GM19240 (cell line): ENCODE measurements around the gene HJURP.

Experiments
- DNase-seq: peaks from one replicate; pipeline ENCODE4 v3.0.0; 2011; ENCODE audit warnings: low spot score; ENCODE audit not compliant: insufficient read length

HJURP gene

DNA sequence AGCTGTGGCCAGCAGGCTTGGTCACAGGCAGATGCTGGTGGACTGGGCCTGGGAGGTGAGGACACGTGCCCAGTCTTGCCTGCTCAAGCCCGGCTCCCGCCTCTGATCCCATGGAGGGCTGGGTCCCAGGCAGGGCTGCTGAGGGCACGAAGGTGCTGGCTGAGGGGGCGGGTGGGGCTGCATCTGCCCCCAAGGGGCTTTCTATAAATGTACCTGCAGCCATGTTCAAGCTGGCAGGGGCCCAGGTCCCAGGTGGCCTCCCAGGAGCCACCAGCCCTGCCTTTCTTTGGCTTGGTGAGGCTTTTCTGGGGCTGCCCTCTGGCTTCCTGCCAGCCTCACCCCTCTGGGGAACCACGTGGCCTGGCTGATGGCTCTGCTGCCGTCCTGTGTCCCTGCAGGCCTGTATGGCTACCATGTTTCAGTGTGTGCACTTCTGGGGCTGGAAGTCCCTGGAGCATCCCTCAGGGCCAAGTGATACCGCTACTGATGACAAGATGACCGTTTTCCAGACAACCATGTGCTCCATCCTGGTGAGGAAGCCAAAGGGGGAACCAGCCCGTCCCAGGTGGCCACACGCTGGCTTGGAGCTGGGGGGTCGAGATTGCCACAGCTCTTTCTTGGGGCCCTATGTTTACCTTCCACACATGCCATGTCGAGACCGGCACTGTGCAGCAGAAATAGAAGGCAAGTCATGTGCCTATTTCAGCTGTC, 23.2 kb downstream of the HJURP start:
- no peak for DNase-seq

DNA sequence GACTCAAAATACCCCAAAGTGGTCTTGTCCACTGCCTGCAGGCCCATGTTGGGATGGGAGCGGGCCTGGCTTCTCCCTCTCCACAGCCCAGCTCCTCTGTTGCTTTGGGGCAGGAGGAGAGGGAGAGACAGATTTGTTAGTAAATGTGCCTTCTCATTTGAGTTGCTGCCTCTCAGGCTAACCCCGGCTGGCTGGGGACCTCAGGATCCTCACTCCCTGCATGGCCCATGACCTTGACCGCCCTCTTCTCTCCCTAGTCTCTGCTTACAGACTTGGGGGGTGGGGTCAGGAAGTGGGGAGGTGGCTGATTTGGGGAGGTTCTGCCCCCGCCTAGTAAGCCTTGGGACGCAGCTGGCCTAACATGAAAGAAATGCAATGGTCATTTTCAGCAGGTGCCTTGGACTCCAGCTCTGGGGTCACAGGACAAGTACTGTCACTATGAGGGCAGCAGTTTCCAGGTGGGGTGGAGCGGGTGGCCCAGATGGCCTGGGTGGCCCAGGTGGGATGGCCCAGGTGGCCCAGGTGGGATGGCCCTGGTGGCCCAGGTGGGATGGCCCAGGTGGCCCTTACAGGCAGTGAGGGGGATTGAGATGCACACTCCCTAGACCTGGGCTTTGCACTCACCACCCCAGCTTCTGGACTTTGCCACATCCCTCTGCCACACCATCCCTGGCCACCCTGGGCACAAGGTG, 24.1 kb downstream of the HJURP start:
- no peak for DNase-seq

DNA sequence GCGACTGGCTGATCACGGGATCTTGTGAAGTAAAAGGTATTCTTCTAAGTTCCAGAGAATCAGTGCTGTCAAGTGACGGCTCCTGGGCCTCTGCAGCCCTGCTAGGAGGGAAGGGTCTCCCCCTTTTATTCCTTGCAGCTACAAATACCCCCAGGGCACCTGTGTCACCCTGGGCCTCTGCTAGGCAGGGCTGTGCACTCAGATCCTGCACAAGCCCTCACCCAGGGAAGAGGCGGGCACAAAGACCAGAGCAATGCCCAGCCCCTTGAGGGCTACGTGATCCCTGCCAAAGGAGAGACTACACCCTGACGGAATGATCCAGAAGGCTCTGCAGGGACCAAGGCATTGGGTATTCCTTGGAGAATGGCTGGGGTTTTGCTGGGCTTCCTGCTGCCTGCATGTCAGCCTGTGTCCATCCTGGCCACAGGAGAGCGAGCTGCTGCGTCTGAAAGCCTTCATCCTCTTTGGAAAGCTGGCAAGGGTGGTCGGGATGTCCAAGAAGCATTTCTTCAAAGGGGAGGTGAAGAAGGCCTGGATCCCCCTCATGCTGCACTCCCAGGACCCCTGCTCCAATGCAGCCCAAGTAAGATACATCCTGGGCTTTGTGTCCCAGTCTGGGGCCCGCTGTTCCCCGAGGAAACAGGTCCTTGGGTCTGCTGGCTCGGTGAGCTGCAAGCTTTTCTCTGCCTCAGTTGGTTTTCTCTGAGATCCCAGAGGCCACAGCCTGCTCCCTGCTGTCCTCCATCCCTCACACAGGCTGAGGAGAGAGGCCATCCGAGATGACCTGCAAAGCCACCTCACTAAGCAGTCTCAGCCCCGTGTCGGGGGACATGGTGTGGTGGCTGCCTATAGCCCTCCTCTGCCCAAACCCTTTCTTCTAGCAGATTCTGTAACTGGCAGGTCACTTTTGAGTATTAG, 24.9 kb downstream of the HJURP start:
- DNase-seq, result no peak

DNA sequence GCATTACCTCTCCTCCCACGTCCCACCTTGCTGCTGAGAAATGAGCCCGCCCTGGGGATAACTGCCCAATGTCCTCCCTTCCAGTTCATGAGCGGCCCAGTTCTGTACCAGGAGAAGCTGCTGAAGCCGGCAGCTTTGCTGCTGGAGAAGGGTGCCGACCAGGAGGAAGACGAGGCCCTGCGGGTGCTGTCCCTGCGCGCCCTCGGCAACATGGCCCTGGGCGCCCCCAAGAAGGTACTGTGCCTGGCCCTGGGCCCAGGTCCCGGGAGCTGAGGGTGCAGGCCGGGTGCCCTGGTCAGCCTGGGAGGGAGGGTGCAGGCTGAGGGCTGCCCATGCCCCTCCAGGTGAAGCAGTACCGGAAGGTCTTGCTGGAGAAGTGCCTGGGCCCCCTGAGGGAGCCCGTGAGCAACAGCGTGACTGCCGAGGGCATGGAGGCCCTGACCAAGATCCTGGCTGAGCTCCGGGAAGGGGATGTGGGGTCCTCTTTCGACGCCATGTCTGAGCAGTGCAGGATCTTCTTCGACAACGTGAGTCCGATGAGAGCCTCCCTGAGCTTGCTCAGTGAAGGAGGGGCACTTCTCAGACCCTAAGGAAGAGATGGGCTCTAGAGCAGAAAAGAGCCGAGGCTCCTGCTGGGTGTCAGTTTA, 25.7 kb downstream of the HJURP start:
- no peak for DNase-seq

DNA sequence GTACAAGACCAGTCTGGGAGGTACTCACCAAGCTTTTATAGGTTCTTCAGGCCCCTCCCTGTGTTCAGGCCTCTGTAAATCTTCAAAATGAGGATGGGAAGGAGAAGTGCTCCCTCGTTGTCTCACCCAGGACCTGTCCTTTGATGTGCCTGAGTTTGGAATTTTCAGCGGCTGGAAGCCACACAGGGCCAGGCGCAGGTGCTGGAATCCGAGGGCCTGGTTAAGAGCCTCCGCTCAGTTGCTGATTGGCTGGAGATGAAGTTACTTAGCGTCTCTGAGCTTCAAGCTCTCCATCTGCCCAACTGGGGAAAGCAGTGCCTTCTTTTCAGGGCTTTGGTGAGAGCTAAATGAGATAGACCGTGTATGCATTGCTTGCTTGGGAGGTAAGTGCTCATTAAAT, 30.0 kb downstream of the HJURP start:
- DNase-seq, result no peak

DNA sequence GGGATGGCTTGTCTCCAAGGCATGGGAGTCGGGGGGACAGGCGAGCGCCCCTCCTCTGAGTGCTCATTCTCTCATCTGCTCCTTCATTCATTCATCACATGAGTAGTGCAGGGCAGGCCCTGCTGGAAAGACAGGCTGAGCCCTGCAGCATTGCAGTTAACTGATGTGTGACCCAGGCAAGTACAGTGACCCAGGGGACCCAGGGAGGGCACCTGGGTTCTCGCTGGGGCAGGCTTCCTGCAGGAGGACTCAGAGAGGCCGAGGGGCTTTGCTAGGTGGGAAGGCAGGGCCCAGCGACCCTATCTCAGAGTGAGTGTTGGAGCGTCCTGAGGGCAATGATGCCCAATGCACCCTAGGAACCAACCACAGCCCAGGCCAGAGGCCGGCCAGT, 30.6 kb downstream of the HJURP start:
- DNase-seq, result no peak

DNA sequence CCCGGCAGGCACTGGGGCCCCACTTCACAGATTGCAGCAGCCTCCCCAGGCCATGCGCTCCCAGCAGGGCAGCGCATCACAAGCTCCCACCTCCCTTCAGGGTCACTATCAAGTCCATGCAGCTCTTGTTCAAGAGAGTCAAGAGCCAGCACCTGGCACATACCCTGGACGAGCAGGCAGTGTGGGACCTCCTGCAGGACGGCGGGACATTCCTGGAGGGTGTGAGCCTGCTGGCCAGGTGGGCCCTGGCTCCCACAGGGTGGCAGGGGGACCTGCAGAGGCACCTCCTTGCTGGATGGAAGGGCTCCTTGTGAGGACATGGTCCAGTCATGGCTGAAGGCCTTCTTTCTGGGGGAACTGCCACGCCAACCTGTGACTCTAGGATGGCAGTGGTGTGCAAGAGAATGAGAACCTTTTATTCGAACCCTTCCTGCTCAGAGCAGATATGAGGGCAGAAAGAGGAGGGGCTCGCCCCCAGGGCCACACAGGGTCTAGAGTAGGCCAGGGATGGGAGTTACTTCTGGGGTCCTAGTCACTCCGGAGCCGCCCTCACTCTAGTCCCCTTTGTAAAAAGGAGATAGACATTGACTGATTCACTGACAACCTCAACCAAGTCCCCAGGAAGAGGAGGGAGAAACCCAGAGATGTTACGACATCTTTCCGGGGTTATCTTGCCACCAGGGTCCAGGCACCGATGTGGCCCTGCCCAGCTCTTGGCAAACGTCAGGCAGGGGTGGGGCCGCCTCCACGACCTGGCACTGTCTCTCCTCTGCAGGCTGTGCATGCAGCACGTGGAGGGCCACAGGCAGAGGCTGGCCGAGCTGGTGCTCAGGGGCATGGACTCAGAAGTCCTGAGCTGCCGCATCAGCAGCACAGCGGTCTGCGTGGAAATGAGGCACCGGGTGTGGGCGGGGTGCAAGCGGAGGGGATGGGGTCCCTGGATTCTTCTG, 31.3 kb downstream of the HJURP start:
- no peak for DNase-seq

DNA sequence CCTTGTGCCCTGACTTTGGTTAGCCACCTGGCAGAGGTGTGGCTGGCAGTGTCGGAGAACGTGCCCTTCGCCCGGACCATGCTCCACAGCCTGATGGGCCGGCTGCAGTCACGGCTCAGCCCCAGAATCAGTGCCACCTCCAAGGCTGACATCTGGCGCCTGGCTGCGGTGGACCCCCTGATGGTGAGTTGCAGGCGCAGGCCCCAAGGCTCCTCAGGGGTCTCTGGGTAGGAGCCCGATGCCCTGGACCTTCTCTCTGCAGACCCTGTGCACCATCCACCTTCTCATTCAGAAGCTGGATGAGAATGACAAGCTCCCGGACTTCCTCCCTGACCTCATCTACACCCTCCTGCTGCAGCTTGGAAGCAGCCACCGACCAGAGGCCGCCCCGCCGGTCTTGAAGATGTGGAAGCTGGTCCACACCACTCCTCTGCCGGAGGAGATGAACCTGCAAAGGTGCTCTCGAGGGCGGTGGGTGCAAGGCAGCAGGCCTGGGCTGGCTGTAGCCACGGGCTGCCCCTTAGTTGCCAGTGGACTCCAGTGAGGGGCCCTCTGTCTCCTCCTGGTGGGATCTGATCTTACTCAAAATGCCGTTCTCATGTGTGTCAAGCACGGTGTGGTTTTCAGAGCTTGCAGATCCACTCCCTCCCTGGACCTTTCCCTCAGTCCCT, 32.1 kb downstream of the HJURP start:
- DNase-seq, result no peak

DNA sequence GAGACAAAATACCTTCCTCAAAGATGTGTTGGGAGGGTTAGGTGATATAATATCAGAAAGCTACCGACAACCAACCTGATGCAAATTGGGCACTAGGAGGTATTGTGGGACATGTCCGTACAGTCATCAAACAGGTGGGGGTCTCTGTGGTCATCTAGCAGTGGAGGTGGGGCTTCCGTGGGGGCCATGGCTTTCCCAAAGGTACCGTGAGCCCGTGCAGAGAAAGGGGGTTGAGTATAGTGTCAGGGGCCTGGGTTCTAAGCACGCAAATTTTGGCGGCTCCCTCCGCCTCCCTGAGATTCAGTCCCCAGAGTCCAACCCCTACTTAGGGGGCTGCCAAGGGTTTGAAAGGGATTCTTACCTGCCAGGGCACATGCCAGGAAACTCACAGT, 32.6 kb downstream of the HJURP start:
- DNase-seq, result no peak

DNA sequence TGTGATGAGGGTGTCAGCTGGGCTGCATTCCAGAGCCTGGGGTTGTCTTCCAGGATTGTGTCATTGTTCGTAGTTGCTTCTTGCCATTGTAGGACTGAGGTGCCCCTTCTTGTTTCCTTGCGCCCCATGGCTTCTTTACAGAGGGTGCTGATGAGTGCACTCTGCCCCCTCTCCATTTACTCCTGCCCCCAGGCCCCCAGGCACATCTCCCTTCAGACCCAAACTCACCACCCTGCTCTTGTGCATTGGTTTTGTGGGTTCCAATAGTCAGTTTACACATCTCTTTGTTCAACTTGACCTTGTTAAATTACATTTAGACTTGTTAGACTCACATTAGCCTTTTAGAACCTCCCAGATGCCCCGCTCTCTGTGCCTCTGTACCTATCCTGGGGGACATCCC, 33.1 kb downstream of the HJURP start:
- DNase-seq, result no peak

DNA sequence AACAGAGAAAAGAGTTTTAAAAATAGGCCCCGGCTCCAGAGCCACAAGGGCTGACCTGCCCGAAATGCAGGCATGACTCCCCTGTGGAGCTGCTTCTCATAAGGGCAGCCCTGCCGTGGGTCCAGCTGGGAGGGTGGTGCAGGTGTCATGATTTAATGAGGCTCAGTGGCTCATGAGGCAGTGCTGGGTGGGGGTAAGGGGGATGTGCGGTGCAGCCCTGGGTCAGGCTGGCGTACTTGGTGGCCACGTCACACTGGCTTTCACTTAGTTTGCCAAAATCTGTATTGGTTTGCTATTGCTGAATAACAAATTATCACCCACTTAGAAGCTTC, 33.6 kb downstream of the HJURP start:
- DNase-seq, result no peak

DNA sequence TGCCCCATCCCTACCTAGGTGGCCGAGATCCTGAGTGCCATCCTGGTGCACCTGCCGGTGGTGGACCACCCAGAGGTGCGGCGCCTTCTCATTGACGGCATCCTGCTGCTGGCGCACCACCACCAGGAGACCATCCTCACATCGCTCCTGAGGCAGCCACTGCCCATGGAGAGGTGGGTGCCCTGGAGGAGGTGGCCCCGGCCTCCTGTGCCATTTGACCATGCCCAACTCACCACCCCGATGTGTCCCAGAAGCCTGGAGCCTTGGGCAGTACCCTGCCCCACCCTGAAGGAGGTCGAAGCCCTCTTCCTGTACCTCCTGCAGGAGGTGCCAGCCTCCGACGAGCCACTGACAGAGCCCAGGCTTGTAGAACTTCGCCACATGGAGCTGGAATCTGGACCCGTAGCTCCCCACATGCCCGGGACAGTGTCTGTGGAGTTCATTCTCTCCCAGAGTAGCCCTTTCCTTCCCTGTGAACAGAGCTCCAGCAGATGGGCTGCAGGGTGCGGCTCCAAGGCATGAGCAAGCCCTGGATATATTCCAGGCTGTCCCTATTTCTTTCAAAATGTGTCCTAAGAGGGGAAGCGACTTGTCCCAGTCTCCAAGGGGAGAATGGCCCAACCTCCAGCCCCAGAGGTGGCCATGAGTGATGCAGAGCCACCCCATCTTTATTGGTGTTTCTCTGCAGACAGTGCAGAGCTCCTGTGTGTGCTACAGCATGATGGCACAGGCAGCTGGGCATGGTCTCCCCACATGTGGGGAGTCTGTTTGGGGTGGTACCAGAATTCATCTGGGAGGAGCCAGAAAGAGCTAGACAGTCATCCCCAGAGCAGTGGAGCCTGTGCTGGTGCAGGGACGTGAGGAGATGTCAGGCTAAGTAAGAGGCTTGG, 34.2 kb downstream of the HJURP start:
- DNase-seq, result no peak

DNA sequence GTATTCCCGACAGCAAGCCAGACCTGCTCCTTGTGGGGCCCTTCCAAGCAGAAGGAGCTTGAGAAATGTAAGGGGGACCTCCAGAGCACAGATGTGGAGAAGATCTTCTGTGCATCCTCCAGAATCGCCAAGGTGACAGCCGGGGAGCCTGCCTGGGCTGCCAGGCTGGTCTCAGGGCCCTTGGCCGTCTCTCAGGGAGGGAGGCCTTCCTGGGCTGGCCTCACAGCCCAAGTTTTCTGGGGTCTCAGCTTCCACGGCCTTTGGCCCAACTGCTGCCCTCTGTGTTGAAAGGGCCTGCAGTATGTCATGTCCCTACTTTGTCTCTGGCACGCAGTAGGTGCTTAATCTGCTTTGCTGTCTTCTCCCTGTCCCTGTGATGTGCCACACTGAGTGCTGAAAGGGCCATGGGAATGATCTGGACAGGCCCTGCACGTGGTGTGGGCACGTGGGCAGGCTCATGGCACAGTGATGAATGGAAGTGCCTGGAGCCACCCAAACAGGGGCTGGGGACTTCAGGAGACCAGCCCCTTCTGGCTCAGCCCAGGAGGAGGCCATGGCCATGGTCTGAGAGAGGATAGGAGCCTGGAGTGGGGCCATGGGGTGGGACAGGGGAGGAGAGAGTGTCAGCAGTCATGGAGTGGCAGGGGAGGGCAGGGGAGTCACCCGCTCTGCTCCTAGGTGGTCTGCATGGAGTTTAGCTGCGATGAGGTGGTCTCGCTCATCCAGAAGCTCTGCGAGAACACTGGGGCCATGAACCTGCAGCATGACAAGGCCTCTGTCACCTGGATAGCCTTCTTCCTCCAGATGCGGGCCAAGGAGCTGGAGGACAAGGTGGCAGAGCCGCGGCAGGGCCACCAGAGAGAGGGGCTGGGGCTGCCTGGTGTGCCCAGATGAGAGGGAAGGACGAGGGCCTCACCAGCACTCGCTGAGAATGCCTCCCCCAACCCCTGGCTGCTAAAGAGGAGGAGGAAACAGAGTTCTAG, 35.4 kb downstream of the HJURP start:
- no peak for DNase-seq

DNA sequence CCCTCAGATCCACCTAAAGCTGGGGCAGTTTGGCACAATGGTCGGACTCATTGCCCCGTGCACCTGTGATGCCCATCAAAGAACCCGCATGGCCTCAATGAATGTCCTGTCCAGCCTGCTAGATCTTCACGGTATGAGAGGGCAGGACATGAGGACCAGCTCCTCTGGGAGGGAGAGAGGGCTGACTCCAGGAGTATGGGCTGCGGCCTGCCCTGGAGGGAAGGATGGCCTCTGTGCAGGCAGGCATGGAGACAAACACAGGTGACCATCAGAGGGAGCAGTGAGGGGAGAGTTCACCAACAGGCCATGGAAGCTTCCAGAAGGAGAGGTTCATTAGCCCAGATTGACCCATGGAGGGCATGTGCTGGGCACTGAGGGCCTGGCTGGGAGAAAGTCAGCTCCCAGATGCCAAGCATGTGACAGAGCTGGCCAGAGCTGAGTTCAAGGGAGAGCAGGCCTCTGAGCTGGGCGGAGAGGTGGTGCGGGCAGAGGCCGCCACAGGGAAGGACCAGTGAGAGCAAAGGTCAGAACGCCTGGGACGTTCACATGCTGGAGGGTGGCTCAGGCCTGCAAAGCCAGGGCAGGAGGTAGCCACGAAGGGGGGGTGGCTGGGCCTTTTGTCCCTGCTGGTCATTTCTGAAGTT, 36.2 kb downstream of the HJURP start:
- no peak for DNase-seq

DNA sequence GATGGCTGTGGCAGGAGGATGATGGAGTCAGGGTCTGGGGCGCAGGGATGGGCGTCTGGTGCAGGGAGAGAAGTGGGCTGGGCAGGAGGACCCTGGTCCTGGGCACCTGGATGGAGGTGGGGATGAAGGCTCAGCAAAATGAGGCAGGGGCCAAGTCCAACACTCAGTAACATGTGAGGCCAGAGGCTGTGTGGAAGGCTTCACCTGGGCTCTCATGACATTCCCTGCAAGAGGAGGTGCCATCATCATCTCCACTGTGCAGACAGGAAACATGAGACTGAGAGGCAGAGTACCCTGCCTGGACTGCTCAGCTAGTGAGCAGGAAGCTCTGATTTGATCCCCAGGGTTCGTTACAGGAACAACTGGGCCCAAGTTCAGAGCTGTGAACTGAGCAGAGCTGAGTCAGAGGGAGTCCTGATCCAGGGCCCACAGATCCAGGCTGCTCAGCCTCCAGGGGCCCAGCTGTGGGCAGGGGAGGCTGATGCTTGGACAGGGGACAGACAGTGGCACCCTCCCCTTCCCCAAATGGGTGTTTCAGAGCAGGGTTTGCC, 36.9 kb downstream of the HJURP start:
- no peak for DNase-seq

DNA sequence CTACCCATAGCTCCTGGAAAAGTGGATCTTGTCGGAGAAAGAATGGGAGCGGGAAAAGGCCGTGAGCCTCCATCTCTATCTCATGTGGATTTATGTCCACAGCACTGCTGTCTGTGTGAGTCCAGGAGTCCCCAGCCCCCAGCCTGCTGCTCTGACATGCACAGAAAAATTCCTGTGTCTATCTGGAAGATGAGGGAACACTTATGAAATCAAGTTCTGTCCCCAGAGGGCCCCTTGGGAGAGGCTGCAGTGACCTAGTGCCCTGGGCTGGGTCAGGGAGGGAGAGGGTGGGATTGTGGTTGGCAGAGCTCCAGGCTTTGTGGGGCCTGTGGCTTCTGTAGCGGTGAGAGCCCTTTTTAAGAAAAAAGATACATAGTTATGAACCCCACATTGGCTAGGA, 37.6 kb downstream of the HJURP start:
- no peak for DNase-seq

DNA sequence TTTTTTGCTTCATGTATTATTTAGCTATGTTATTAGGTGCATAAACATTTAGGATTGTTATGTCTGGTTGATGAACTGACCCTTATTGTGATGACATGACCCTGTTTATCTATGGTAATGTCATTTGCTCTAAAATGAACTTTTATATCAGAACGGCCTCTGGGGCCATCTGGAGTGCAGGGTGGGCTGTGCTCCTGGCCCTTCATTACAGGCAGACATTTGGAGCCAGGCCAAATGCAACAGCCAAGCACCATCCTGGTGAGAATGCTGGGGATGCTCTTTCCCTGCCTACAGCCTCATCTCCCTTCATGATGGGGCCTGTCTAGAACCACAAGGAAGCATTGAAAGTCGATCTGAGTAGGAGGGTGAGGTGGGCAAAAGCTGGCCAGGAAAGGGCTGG, 38.0 kb downstream of the HJURP start:
- DNase-seq, result no peak
